ENCODE data around the gene ELOVL7. TPM values are rescaled to one million over a fixed set of nuclear protein-coding genes. Genes with fewer than 3 reads are reported as not detected.
A peak's percentile ranks its signal among the peaks of the same experiment; 100 is the strongest.

Gene ELOVL7
- polyA plus RNA-seq, 2 of the 4 experiments (the other 2 are of a cell fraction): 8.3 to 12.3 TPM

- peaks cover 29% of the 10 kb centered on the region for H3K4me1 ChIP-seq
- H3K4me2 ChIP-seq: no peak overlapping the region
- FAIRE-seq: peak; percentile 46
- CTCF ChIA-PET: interaction anchor here (0.6 to 2.0 kb wide), 2 partner anchors 13 to 350 kb away, joined by 3 to 5 read pairs; no protein-coding TSS in a partner anchor
- TF ChIP-seq FOSB (CRISPR knock-in tag; IDR thresholded peaks at IDR 0.05): no peak
- TF ChIP-seq EHF (CRISPR knock-in tag; IDR thresholded peaks at IDR 0.05): no peak
- no peak for TF ChIP-seq RAD21 (conservative IDR thresholded peaks at IDR 0.05 in 1 of 2, IDR thresholded peaks at IDR 0.05 in 1 of 2)
- no peak for TF ChIP-seq EHMT2 (IDR thresholded peaks at IDR 0.05; ENCODE audit: low read depth)
- TF ChIP-seq CBX8 (IDR thresholded peaks at IDR 0.05): no peak
- no peak for TF ChIP-seq RNF2 (IDR thresholded peaks at IDR 0.05; ENCODE audit: borderline replicate concordance, low read depth)
- no peak for TF ChIP-seq EP300 (IDR thresholded peaks at IDR 0.05)
- TF ChIP-seq CEBPB (IDR thresholded peaks at IDR 0.05): no peak
- no peak for TF ChIP-seq KDM1A (IDR thresholded peaks at IDR 0.05; ENCODE audit: low read depth)
- TF ChIP-seq ESRRA (IDR thresholded peaks at IDR 0.05; ENCODE audit: borderline replicate concordance, low read length): no peak
- no peak for TF ChIP-seq ZNF302 (CRISPR knock-in tag; IDR thresholded peaks at IDR 0.05)
- no peak for ATAC-seq
- WGBS (ENCODE audit: missing lambda C conversion rate): 92% methylated on average over 2 of the region's 2 CpGs
- POLR2A ChIA-PET: no interaction called here
- no peak overlapping the region for H3K27ac ChIP-seq
- DNase-seq (ENCODE audit: low read depth in 1 of 2, low spot score in 1 of 2): no peak
- no peak overlapping the region for H3K4me3 ChIP-seq
- no peaks in the 10 kb centered on the region for H3K9me3 ChIP-seq
These were observed 29.6 kb downstream of the ELOVL7 start for GRCh38 chr5:60814498-60814897.

GRCh38 chr5:60812426-60812825 is 31.6 kb downstream of the ELOVL7 start:
- Histone ChIP-seq H3K4me2 (no peak overlapping the region), H3K27ac (peak overlapping the region in 1 of 2 experiments; percentile 59; a peak in 2 of 6 replicates), H3K9me3 (peaks cover 4% of the 10 kb centered on the region; the same call in 1 of the 3 replicates), H3K4me3 (no peak overlapping the region), H3K4me1 (peaks cover 32% of the 10 kb centered on the region)
- DNase-seq (ENCODE audit: low read depth in 1 of 2, low spot score in 1 of 2) (no peak), ATAC-seq (no peak), FAIRE-seq (peak; percentile 13)
- TF ChIP-seq RNF2 (IDR thresholded peaks at IDR 0.05; ENCODE audit: borderline replicate concordance, low read depth) (no peak), FOSB (CRISPR knock-in tag; IDR thresholded peaks at IDR 0.05) (no peak), MYC (IDR thresholded peaks at IDR 0.05; ENCODE audit: borderline replicate concordance, low read length) (no peak), RARB (CRISPR knock-in tag; IDR thresholded peaks at IDR 0.05) (no peak), ELK1 (IDR thresholded peaks at IDR 0.05; ENCODE audit: low read depth, low read length) (no peak), POLR2A (IDR thresholded peaks at IDR 0.05; ENCODE audit: low read length) (no peak), USF2 (IDR thresholded peaks at IDR 0.05) (no peak), ZNF302 (CRISPR knock-in tag; IDR thresholded peaks at IDR 0.05) (no peak), EHMT2 (IDR thresholded peaks at IDR 0.05; ENCODE audit: low read depth) (no peak), HMGXB4 (CRISPR knock-in tag; IDR thresholded peaks at IDR 0.05; ENCODE audit: borderline replicate concordance) (no peak), EP300 (IDR thresholded peaks at IDR 0.05) (no peak), RCOR1 (IDR thresholded peaks at IDR 0.05; ENCODE audit: low read depth, low read length) (no peak), ZSCAN20 (CRISPR knock-in tag; IDR thresholded peaks at IDR 0.05) (no peak), BHLHE40 (IDR thresholded peaks at IDR 0.05; ENCODE audit: low read depth, low read length) (no peak), NFE2L2 (conservative IDR thresholded peaks at IDR 0.05; ENCODE audit: low read length) (no peak), CTCF (IDR thresholded peaks at IDR 0.05) (no peak), FOSL2 (IDR thresholded peaks at IDR 0.05) (no peak), FOSL2 (CRISPR knock-in tag; IDR thresholded peaks at IDR 0.05) (no peak), KDM5A (IDR thresholded peaks at IDR 0.05) (no peak), HOXB5 (CRISPR knock-in tag; IDR thresholded peaks at IDR 0.05) (no peak), ESRRA (IDR thresholded peaks at IDR 0.05; ENCODE audit: borderline replicate concordance, low read length) (no peak)
- ChIA-PET POLR2A (no interaction called here), CTCF (interaction anchor here (1.2 kb wide), 1 partner anchor 33 kb away, joined by 3 read pairs; no protein-coding TSS in a partner anchor)

Data from A549 (cell line).